Kasumi-1 (cell line): ENCODE data around the gene DOP1B.
"Not testable (repeated sequence)": the region's sequence is repeated elsewhere in the genome, so short reads cannot be mapped to it uniquely, and the experiment has no call there.

ENCODE experiments used
- DNase-seq, 2 experiments: peaks; one replicate each; lab custom pipeline; 2025; lab: John Stamatoyannopoulos, UW

DOP1B gene, protein sequence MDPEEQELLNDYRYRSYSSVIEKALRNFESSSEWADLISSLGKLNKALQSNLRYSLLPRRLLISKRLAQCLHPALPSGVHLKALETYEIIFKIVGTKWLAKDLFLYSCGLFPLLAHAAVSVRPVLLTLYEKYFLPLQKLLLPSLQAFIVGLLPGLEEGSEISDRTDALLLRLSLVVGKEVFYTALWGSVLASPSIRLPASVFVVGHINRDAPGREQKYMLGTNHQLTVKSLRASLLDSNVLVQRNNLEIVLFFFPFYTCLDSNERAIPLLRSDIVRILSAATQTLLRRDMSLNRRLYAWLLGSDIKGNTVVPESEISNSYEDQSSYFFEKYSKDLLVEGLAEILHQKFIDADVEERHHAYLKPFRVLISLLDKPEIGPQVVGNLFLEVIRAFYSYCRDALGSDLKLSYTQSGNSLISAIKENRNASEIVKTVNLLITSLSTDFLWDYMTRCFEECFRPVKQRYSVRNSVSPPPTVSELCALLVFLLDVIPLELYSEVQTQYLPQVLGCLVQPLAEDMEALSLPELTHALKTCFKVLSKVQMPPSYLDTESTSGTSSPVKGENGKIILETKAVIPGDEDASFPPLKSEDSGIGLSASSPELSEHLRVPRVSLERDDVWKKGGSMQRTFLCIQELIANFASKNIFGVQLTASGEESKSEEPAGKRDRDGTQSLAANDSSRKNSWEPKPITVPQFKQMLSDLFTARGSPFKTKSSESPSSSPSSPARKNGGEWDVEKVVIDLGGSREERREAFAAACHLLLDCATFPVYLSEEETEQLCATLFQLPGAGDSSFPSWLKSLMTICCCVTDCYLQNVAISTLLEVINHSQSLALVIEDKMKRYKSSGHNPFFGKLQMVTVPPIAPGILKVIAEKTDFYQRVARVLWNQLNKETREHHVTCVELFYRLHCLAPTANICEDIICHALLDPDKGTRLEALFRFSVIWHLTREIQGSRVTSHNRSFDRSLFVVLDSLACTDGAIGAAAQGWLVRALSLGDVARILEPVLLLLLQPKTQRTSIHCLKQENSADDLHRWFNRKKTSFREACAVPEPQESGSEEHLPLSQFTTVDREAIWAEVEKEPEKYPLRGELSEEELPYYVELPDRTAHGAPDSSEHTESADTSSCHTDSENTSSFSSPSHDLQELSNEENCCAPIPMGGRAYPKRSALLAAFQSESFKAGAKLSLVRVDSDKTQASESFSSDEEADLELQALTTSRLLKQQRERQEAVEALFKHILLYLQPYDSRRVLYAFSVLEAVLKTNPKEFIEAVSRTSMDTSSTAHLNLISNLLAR (N-terminal part only)

DNA sequence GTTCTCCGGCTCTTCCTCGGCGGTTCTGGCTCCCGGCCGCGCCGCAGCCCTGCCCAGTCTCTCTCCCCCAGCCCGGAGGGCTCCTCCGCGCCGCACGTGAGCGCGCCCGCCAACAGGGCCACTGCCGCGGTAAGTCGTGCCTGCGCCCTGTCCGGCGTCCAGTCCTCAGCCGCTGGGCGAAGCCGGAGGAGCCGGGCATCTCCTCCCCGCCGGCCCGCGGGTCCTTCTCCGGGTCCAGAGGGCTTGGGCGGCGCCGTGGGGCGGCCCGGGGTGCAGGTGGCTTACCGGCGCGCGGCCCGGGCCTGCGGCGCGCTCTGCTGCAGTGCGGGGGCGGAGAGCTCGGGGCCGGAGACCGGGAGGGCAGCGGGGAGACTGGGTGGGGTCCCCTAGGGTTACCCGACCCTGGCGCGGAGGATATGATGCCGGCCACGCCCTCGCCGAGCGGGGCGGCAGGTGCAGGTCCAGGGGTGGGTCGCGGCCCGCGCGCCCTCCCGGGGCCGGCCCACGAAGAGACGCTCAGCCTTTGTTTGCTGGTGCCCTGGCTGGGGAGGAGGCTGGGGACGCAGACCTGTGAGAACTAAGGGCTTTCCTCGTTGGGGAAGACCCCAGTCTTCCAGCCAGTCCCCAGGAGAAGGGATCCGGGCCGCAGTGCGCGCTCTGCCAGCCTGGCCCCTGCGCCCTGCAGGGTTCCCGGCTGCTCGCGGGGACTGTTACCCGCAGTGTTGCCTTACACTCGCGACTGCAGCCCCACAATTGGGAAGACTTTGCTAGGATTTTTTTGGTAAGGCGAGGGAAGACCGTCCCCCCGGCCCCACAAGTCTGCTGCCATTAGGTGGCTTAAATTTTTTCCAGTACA, at the start of gene DOP1B:
TSS of gene DOP1B (plus strand) at position 10 of the 856 bp plus-strand sequence. CDS start 7,910 bp downstream, outside the sequence.
- DNase-seq, result peak; percentile 30 to 41

DNA sequence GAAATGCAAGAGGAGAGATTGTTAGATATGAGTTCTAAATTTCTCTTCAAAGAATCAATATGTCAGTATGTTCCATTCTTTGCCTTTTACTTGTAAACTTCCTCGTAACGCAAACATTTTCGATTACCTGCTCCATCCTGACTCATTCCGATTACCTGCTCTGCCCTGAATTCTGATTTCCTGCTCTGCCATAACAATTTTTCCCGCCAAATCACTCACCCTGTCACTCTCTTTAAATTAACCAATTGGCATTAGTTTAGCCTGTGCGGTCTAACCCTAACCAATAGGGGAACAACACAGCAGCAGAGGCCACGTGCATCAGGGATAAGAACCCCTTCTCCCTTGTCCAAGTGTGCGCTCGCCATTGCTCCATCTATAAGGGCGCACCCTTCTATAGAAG, 46.8 kb upstream of the DOP1B start:
- DNase-seq, result no peak

GRCh38 chr21:36111238-36111637, 45.4 kb upstream of the DOP1B start:
- DNase-seq, result no peak

- peak in 1 of 2 experiments; percentile 32 for DNase-seq
Observed at GRCh38 chr21:36113647-36114428, 42.8 kb upstream of the DOP1B start.

GRCh38 chr21:36115138-36115730, 41.4 kb upstream of the DOP1B start:
- no peak for DNase-seq

DNA sequence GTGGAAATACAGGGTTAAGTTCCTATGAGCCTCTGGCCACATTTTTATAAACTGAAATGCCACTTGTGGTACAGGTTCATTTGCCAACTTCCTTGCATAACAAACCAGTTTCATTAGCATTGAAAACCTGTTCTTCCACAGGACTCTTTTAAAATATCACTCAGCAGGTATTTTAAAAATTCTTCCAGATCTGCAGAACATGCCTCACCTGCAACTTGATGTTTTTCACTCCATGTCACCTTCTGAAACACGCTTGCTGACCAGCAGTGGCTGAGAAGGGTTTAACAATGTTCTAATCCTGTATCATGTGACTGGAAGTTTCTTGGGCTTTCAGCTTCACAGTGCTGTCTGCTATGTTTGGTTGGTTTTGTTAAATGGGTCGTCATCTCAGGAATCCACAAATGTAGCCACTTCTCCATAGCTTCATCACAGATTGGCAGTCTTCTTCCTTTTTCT, 39.3 kb upstream of the DOP1B start:
- no peak for DNase-seq

DNA sequence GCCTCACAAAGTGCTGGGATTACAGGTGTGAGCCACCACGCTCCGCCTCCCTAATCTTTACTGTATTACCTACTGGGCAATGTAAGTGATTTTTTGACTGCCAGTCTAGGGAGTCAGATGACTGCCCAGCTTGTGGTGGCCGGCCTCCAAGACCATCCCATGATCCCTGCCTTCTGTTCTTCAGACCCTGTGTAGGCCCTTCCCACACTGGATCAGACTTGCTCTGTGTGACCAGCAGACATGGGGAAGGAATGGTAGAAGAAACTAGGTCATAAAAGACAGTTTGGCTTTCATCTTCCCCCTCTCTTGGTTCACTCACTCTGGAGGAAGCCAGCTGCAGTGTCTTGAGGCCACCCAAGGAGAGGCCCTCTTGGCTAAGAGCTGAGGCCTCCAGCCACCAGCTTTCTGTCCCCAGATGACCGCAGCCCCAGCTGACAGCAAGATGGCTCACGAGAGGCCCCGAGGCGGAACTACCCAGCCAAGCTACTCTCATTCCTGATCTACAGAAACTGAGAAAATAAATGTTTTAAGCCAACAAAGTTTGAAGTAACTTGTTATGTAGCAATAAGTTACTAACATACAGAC, 36.2 kb upstream of the DOP1B start:
- DNase-seq, result no peak

DNA sequence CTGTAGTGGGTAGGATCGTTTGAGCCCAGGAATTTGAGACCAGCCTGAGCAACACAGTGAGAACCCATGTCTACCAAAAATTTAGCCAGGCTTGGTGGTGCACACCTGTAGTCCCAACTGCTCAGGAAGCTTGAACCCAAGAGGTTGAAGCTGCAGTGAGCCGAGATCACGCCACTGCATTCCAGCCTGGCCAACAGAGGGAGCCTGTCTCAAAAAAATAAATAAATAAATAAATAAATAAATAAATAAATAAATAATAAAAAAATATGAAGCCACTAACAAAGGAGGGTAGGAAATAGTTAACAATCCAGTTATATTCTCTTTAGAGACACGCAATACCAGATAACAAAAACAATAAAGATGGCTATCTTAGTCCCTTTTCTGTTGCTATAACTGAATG, 33.6 kb upstream of the DOP1B start:
- no peak for DNase-seq

DNA sequence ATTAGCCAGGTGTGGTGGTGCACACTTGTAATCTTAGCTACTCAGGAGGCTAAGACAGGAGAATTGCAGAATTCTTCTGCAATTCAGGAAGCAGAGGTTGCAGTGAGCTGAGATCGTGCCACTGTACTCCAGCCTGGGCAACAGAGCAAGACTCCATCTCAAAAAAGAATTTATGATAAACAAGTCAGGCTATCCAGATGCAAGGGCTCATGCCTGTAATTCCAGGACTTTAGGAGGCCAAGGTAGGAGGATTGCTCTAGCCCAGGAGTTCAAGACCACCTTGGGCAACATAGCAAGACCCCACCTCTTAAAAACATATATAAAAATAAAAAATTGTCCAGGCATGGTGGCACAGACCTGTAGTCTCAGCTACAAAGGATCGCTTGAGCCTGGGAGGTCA, 32.2 kb upstream of the DOP1B start:
- no peak for DNase-seq

- peak; percentile 52 to 66 for DNase-seq
Observed at GRCh38 chr21:36125512-36126207, 31.0 kb upstream of the DOP1B start.

DNA sequence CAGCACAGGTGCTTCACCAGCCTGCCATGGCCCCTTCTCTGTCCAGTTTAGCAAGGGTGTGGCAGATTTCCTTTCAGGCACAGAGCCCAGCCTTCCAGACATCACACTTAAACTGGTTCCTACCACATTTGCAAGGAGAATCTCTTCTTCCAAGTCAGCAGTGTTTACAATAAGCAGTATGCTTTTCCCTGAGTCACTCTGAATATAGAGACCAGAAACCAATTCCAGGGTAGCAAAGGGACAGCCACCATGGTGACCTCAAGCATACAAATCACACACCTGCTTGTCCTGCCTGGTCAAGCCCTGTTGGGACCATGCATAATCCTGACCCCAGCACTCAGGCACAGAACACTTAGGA, 30.4 kb upstream of the DOP1B start:
- DNase-seq, result no peak

DNA sequence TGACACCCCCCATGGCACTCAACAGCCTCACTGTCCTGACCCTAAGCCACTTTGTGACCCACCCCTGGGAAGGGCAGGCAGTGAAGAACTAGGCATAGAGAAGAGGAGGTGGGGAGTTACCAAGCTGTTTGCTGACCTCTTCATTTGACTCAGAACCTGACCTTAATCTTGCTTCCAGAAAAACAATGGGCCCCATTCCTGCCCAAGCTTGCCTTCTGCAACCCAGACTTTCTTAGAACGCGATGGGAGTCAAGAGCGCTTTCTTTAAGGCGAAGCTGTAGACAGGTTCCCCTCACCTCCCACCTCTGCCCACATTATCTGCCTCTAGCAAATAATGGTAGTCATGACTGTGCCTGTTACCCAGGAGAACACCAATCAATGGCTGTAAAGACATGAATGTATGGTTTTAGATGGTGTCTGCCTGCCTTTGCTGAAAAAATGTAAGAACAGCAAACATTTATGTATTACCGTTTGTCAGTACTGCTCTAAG, 30.0 kb upstream of the DOP1B start:
- DNase-seq, result no peak

GRCh38 chr21:36127250-36127904, 29.2 kb upstream of the DOP1B start:
- DNase-seq, result no peak

GRCh38 chr21:36127977-36128376, 28.6 kb upstream of the DOP1B start:
- DNase-seq, result peak in 1 of 2 experiments; percentile 16

- no peak for DNase-seq
Observed at GRCh38 chr21:36129219-36129618, 27.4 kb upstream of the DOP1B start.

- DNase-seq, result not testable (repeated sequence)
Observed at GRCh38 chr21:36130414-36130762, 26.2 kb upstream of the DOP1B start.

GRCh38 chr21:36130839-36131238, 25.8 kb upstream of the DOP1B start:
- DNase-seq, result not testable (repeated sequence)

DNA sequence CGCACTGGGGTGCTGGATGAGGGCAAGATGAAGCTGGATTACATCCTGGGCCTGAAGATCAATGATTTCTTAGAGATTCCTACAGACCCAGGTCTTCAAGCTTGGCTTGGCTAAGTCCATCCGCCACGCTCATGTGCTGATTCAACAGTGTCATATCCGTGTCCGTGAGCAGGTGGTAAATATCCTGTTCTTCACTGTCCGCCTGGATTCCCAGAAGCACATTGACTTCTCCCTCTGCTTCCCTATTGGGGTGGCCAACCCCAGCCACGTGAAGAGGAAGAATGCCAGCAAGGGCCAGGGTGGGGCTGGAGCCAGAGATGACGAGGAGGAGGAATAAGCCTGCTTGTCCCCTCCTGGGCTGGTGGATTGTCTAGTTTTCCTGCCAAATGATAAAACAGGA, 23.9 kb upstream of the DOP1B start:
- DNase-seq, result no peak
